ENCODE results near the gene STOM. TPM values are rescaled to one million over a fixed set of nuclear protein-coding genes. Genes with fewer than 3 reads are reported as not detected.

STOM gene
- total and polyA plus RNA-seq, 2 of the 8 experiments (the other 6 are each of a cell fraction or from before 2014, with no cell fraction given) = 25.2 to 60.4 TPM

- Histone ChIP-seq H3K23me2 (ENCODE audit: low read depth, low read length) (no peaks in the 10 kb centered on the region), H2AK5ac (ENCODE audit: low read depth, low read length) (no peak overlapping the region), H2BK120ac (replicated peaks; ENCODE audit: low read depth, low read length) (no peak overlapping the region), H2BK20ac (ENCODE audit: low read length) (no peak overlapping the region), H2BK5ac (ENCODE audit: low read depth, low read length) (no peak overlapping the region), H2AFZ (ENCODE audit: low read length) (no peak overlapping the region), H3K56ac (replicated peaks; ENCODE audit: insufficient read length, low read depth, low read length) (no peak overlapping the region), H4K5ac (ENCODE audit: insufficient read length, low read depth, low read length) (no peak overlapping the region), H3K4ac (replicated peaks; ENCODE audit: insufficient read length, low read depth, low read length) (no peak overlapping the region), H3K36me3 (ENCODE audit: control insufficient read depth in 2 of 4, insufficient read depth in 4 of 4, low read length in 3 of 4) (no peaks in the 10 kb centered on the region), H3K23ac (ENCODE audit: insufficient read length) (no peak overlapping the region), H3K27ac (ENCODE audit: low read depth, low read length) (no peak overlapping the region), H3K14ac (ENCODE audit: insufficient read length) (no peak overlapping the region), H3K4me1 (replicated peaks in 1 of 4; ENCODE audit: control insufficient read depth in 3 of 4, insufficient read depth in 4 of 4, low read length in 3 of 4) (peaks cover 0 to 5% (median 3%) of the 10 kb centered on the region in 4 experiments; a peak in 4 of 7 replicates), H3K4me2 (ENCODE audit: insufficient read depth in 1 of 2, low read depth in 2 of 2, low read length in 2 of 2) (no peak overlapping the region), H3K9me3 (ENCODE audit: insufficient read depth in 2 of 2, low read depth in 1 of 2, low read length in 1 of 2) (no peaks in the 10 kb centered on the region), H2BK15ac (ENCODE audit: low read length) (no peak overlapping the region), H3K18ac (ENCODE audit: extremely low read depth, low read length) (no peak overlapping the region), H3K4me3 (ENCODE audit: extremely low read depth in 1 of 4, insufficient read depth in 2 of 4, low read depth in 3 of 4, low read length in 4 of 4) (no peak overlapping the region), H3K9ac (replicated peaks in 1 of 4; ENCODE audit: extremely low read depth in 1 of 4, low read depth in 3 of 4, low read length in 3 of 4) (no peak overlapping the region), H2BK12ac (ENCODE audit: low read depth, low read length) (no peak overlapping the region), H4K8ac (ENCODE audit: extremely low read depth, insufficient read depth, low read length) (no peak overlapping the region), H3K79me2 (ENCODE audit: control insufficient read depth in 1 of 2, insufficient read depth in 2 of 2, low read length in 2 of 2) (no peaks in the 10 kb centered on the region), H3K27me3 (replicated peaks in 1 of 4; ENCODE audit: control insufficient read depth in 3 of 4, extremely low read depth in 1 of 4, insufficient read depth in 3 of 4, low read length in 3 of 4) (no peaks in the 10 kb centered on the region), H4K20me1 (replicated peaks in 1 of 2; ENCODE audit: control insufficient read depth in 1 of 2, insufficient read depth in 2 of 2, low read length in 2 of 2) (no peaks in the 10 kb centered on the region), H4K91ac (replicated peaks; ENCODE audit: insufficient read length, low read length) (no peak overlapping the region), H3K79me1 (ENCODE audit: low read depth, low read length) (no peaks in the 10 kb centered on the region)
- 85% methylated on average over 1 of the region's 1 CpG; no CpG with 5 or more reads in 1 of the 2 experiments for WGBS, 2 experiments (ENCODE audit: extremely low coverage in 1 of 2, insufficient coverage in 1 of 2, insufficient read length in 1 of 2, insufficient replicate concordance in 2 of 2, low coverage in 1 of 2, low lambda C conversion rate in 2 of 2, missing lambda C conversion rate in 1 of 2)
- no peak for TF ChIP-seq SUZ12 (IDR thresholded peaks at IDR 0.05; ENCODE audit: low read length)
- no peak for TF ChIP-seq HDAC6 (IDR thresholded peaks at IDR 0.05; ENCODE audit: low read depth, low read length)
- TF ChIP-seq SP1 (IDR thresholded peaks at IDR 0.05; ENCODE audit: low read depth, low read length) = no peak
- TF ChIP-seq NANOG (IDR thresholded peaks at IDR 0.05; ENCODE audit: insufficient read depth, low read depth, low read length, poor library complexity, severe bottlenecking) = no peak
- TF ChIP-seq CHD1 (IDR thresholded peaks at IDR 0.05; ENCODE audit: low read depth, low read length) = no peak
- no peak for TF ChIP-seq KDM1A (IDR thresholded peaks at IDR 0.05; ENCODE audit: borderline replicate concordance, low read length)
- TF ChIP-seq RFX5 (IDR thresholded peaks at IDR 0.05; ENCODE audit: borderline replicate concordance, low read depth, low read length) = no peak
- TF ChIP-seq CBX8 (IDR thresholded peaks at IDR 0.05; ENCODE audit: borderline replicate concordance, low read depth, low read length) = no peak
- TF ChIP-seq KDM5A (IDR thresholded peaks at IDR 0.05; ENCODE audit: low read length) = no peak
- TF ChIP-seq SP2 (IDR thresholded peaks at IDR 0.05; ENCODE audit: low read length) = no peak
- TF ChIP-seq EZH2 (IDR thresholded peaks at IDR 0.05; ENCODE audit: low read depth, low read length, severe bottlenecking) = no peak
- no peak for TF ChIP-seq ATF3 (IDR thresholded peaks at IDR 0.05; ENCODE audit: insufficient read depth, low read depth, low read length)
- ChIA-PET CTCF (ENCODE audit: partially characterized antibody) (interaction anchor here (0.6 to 4.1 kb wide), 9 partner anchors 9 to 538 kb away, joined by 3 to 15 read pairs (median 3); no protein-coding TSS in a partner anchor), POLR2A (ENCODE audit: partially characterized antibody) (no interaction called here)
- FAIRE-seq (no peak), DNase-seq (ENCODE audit: low read depth in 1 of 2, low spot score in 2 of 2) (no peak)
Measured at GRCh38 chr9:121390372-121390771, 20.3 kb upstream of the STOM start.
